H9 (cell line): ENCODE measurements around the gene PRR20G. TPM values are rescaled to one million over a fixed set of nuclear protein-coding genes. Genes with fewer than 3 reads are reported as not detected.

Experiments used
- DNase-seq: peaks from one replicate; pipeline ENCODE4 v3.0.0-alpha.2; 2017
- H2AFZ ChIP-seq: one replicate; pipeline ENCODE4 v1.6.1; 2013; ENCODE audit warnings: mild to moderate bottlenecking, low read length, control low read depth, moderate library complexity
- H2AK5ac ChIP-seq: 2 replicates; pipeline ENCODE4 v1.6.1; 2013; ENCODE audit warnings: low read length, control low read depth, mixed read lengths; ENCODE audit not compliant: insufficient read length
- H2BK120ac ChIP-seq: one replicate; pipeline ENCODE4 v1.6.1; 2013; ENCODE audit warnings: low read depth, mild to moderate bottlenecking, low read length, control low read depth, inconsistent platforms; ENCODE audit not compliant: poor library complexity, severe bottlenecking
- H2BK12ac ChIP-seq: 2 replicates; pipeline ENCODE4 v1.6.1; 2013; ENCODE audit warnings: low read length, control low read depth, mixed read lengths, low read depth; ENCODE audit not compliant: insufficient read length
- H2BK15ac ChIP-seq: 2 replicates; pipeline ENCODE4 v1.6.1; 2013; ENCODE audit warnings: low read depth, low read length, control low read depth
- H2BK20ac ChIP-seq: one replicate; pipeline ENCODE4 v1.6.1; 2013; ENCODE audit warnings: low read depth, mild to moderate bottlenecking, low read length, control low read depth, inconsistent platforms; ENCODE audit not compliant: poor library complexity, severe bottlenecking
- H2BK5ac ChIP-seq: 2 replicates; pipeline ENCODE4 v1.6.1; 2013; ENCODE audit warnings: low read length, control low read depth, mixed read lengths; ENCODE audit not compliant: insufficient read length
- H3K14ac ChIP-seq: 2 replicates; pipeline ENCODE4 v1.6.1; 2013; ENCODE audit warnings: low read length, control low read depth; ENCODE audit not compliant: insufficient read depth
- H3K18ac ChIP-seq: 2 replicates; pipeline ENCODE4 v1.6.1; 2013; ENCODE audit warnings: low read depth, mild to moderate bottlenecking, mixed read lengths, low read length, control low read depth; ENCODE audit not compliant: insufficient read length
- H3K23ac ChIP-seq: 2 replicates; pipeline ENCODE4 v1.6.1; 2013; ENCODE audit warnings: low read length, control low read depth, mixed read lengths, low read depth; ENCODE audit not compliant: insufficient read length
- H3K23me2 ChIP-seq: 2 replicates; pipeline ENCODE4 v1.6.1; 2013; ENCODE audit warnings: low read depth, mild to moderate bottlenecking, mixed read lengths, low read length, control low read depth; ENCODE audit not compliant: insufficient read length, poor library complexity, severe bottlenecking
- H3K27ac ChIP-seq: 2 replicates; pipeline ENCODE4 v1.5.1; 2013; ENCODE audit warnings: low read length, control low read depth, mixed read lengths, low read depth; ENCODE audit not compliant: insufficient read length
- H3K27me3 ChIP-seq: 2 replicates; pipeline ENCODE4 v1.6.1; 2013; ENCODE audit warnings: low read length, control low read depth, inconsistent platforms; ENCODE audit not compliant: insufficient read depth
- H3K4ac ChIP-seq: 2 replicates; pipeline ENCODE4 v1.6.1; 2013; ENCODE audit warnings: low read depth, mild to moderate bottlenecking, control low read depth, inconsistent platforms, low read length, moderate library complexity
- H3K4me1 ChIP-seq: 2 replicates; pipeline ENCODE4 v1.6.1; 2013; ENCODE audit warnings: low read length, control low read depth, inconsistent platforms; ENCODE audit not compliant: insufficient read depth
- H3K4me2 ChIP-seq: 2 replicates; pipeline ENCODE4 v1.6.1; 2013; ENCODE audit warnings: low read length, control low read depth, mixed read lengths; ENCODE audit not compliant: insufficient read length, insufficient read depth
- H3K56ac ChIP-seq: 2 replicates; pipeline ENCODE4 v1.6.1; 2013; ENCODE audit warnings: low read depth, mild to moderate bottlenecking, mixed read lengths, low read length, control low read depth; ENCODE audit not compliant: insufficient read length
- H3K79me1 ChIP-seq: 2 replicates; pipeline ENCODE4 v1.6.1; 2013; ENCODE audit warnings: low read depth, mild to moderate bottlenecking, moderate library complexity, low read length, control low read depth, inconsistent platforms; ENCODE audit not compliant: insufficient read depth, poor library complexity, severe bottlenecking
- H3K79me2 ChIP-seq: 2 replicates; pipeline ENCODE4 v1.6.1; 2013; ENCODE audit warnings: low read length, control low read depth, inconsistent platforms; ENCODE audit not compliant: insufficient read depth
- H3K9ac ChIP-seq: 2 replicates; pipeline ENCODE4 v1.6.1; 2013; ENCODE audit warnings: low read length, control low read depth, mixed read lengths; ENCODE audit not compliant: insufficient read length; ENCODE audit errors: extremely low read depth
- H3K9me3 ChIP-seq: one replicate; pipeline ENCODE4 v1.6.1; 2013; ENCODE audit warnings: low read depth, low read length, inconsistent platforms; ENCODE audit not compliant: control insufficient read depth
- H3T11ph ChIP-seq: one replicate; pipeline ENCODE4 v1.6.1; 2013; ENCODE audit warnings: mild to moderate bottlenecking, low read length, control low read depth, inconsistent platforms
- H4K20me1 ChIP-seq: one replicate; pipeline ENCODE4 v1.6.1; 2013; ENCODE audit not compliant: control insufficient read depth, insufficient read length, insufficient read depth
- H4K5ac ChIP-seq: 2 replicates; pipeline ENCODE4 v1.6.1; 2013; ENCODE audit warnings: low read depth, mild to moderate bottlenecking, mixed read lengths, low read length, control low read depth; ENCODE audit not compliant: insufficient read length
- H4K8ac ChIP-seq: replicated peaks from 2 replicates; pipeline ENCODE4 v1.6.1; 2013; ENCODE audit warnings: low read length, control low read depth, mixed read lengths, low read depth; ENCODE audit not compliant: insufficient read length
- H4K91ac ChIP-seq: 2 replicates; pipeline ENCODE4 v1.6.1; 2013; ENCODE audit warnings: low read depth, mild to moderate bottlenecking, moderate library complexity, mixed read lengths, low read length, control low read depth; ENCODE audit not compliant: insufficient read length
- H3K27ac Mint-ChIP-seq, 3 experiments: 2 replicates in 2 of 3; 3 replicates in 1 of 3; pipeline ENCODE4 v1.8.0; 2020 to 2021; ENCODE audit warnings: mixed read lengths in 3 of 3, mild to moderate bottlenecking in 1 of 3, moderate library complexity in 1 of 3
- H3K27me3 Mint-ChIP-seq: 2 replicates; pipeline ENCODE4 v1.8.0; 2021; ENCODE audit warnings: low read depth, mild to moderate bottlenecking, moderate library complexity, mixed read lengths
- H3K36me3 Mint-ChIP-seq, 3 experiments: 2 replicates in 2 of 3; 3 replicates in 1 of 3; pipeline ENCODE4 v1.8.0; 2020 to 2021; ENCODE audit warnings: low read depth in 3 of 3, mixed read lengths in 3 of 3; ENCODE audit not compliant: insufficient read depth in 1 of 3
- H3K4me1 Mint-ChIP-seq, 2 experiments: 2 replicates each; pipeline ENCODE4 v1.8.0; 2020; ENCODE audit warnings: mixed read lengths in 2 of 2
- H3K4me3 Mint-ChIP-seq, 2 experiments: 2 replicates in 1 of 2; 3 replicates in 1 of 2; pipeline ENCODE4 v1.8.0; 2020 to 2021; ENCODE audit warnings: mild to moderate bottlenecking in 2 of 2, mixed read lengths in 2 of 2, moderate library complexity in 1 of 2
- H3K9me3 Mint-ChIP-seq, 2 experiments: 2 replicates in 1 of 2; 3 replicates in 1 of 2; pipeline ENCODE4 v1.8.0; 2020; ENCODE audit warnings: mild to moderate bottlenecking in 2 of 2, mixed read lengths in 2 of 2, moderate library complexity in 1 of 2
- WGBS: extraction: QIAGEN DNeasy Blood & Tissue Kit; methylation state at CpG from one replicate; pipeline ENCODE4 v1.1.7; 2013; ENCODE audit warnings: missing lambda C conversion rate, low lambda C conversion rate, mixed read lengths; ENCODE audit not compliant: insufficient read length; ENCODE audit errors: extremely low coverage; 5-methylcytosine and 5-hydroxymethylcytosine counted together
- total RNA-seq: library from RNA; stranded (reverse); gene quantifications from 2 replicates; pipeline ENCODE4 v1.2.1, GENCODE V29; 2021
- TF ChIP-seq, protein P1 (sequence below): fragments of 200-600 bp; sonication (generic); conservative IDR thresholded peaks from 3 replicates; pipeline ENCODE4 v1.8.0; 2021; ENCODE audit warnings: antibody characterized with exemption, mild to moderate bottlenecking

The PRR20G gene
- total RNA-seq, 1 experiment from 2014 or later, result 0.35 TPM

DNA sequence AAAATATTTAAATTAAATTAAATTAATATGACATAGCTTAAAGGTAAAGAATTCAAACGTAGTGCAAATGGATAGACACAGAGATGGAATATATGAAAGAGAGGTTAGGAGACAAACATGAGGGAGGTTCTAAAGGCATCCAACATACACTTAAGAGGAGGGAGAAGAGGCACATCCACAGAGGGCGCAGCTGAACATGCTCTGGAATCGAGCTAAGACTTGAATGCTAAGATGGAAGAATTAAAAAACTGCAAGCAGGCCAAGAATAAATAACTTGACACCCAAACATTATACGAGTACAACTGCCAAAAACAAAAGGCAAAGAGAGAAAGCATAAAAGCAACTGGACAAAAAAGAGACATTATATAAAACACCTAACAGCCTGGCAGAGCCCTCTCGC lies 9.1 kb upstream of the PRR20G start:
- no peak overlapping the region for H4K91ac ChIP-seq
- H3K27me3 Mint-ChIP-seq, result peaks cover 32% of the 10 kb centered on the region
- H3K4me1 Mint-ChIP-seq, result no peaks in the 10 kb centered on the region
- H2AFZ ChIP-seq, result no peak overlapping the region
- H3K23me2 ChIP-seq, result no peaks in the 10 kb centered on the region
- no peak overlapping the region for H4K5ac ChIP-seq
- H2BK120ac ChIP-seq, result no peak overlapping the region
- H3K9me3 ChIP-seq, result no peaks in the 10 kb centered on the region
- no peaks in the 10 kb centered on the region for H4K20me1 ChIP-seq
- H3K14ac ChIP-seq, result no peak overlapping the region
- WGBS, result no CpG with 5 or more reads among the region's 5 CpGs
- no peaks in the 10 kb centered on the region; a peak in 1 of 7 replicates for H3K36me3 Mint-ChIP-seq
- no peak overlapping the region for H2BK20ac ChIP-seq
- no peak overlapping the region for H3K4ac ChIP-seq
- H3K27ac Mint-ChIP-seq, result no peak overlapping the region
- H3K4me2 ChIP-seq, result no peak overlapping the region
- no peak overlapping the region for H2BK15ac ChIP-seq
- H3K18ac ChIP-seq, result no peak overlapping the region
- H2AK5ac ChIP-seq, result no peak overlapping the region
- H4K8ac ChIP-seq, result no peak overlapping the region
- H3K79me1 ChIP-seq, result no peaks in the 10 kb centered on the region
- H3T11ph ChIP-seq, result no peak overlapping the region
- no peak overlapping the region for H3K56ac ChIP-seq
- peaks cover under 1 to 9% of the 10 kb centered on the region in 2 experiments; a peak in 3 of 5 replicates for H3K9me3 Mint-ChIP-seq
- no peak for DNase-seq
- H3K4me1 ChIP-seq, result no peaks in the 10 kb centered on the region
- TF ChIP-seq, protein P1, sequence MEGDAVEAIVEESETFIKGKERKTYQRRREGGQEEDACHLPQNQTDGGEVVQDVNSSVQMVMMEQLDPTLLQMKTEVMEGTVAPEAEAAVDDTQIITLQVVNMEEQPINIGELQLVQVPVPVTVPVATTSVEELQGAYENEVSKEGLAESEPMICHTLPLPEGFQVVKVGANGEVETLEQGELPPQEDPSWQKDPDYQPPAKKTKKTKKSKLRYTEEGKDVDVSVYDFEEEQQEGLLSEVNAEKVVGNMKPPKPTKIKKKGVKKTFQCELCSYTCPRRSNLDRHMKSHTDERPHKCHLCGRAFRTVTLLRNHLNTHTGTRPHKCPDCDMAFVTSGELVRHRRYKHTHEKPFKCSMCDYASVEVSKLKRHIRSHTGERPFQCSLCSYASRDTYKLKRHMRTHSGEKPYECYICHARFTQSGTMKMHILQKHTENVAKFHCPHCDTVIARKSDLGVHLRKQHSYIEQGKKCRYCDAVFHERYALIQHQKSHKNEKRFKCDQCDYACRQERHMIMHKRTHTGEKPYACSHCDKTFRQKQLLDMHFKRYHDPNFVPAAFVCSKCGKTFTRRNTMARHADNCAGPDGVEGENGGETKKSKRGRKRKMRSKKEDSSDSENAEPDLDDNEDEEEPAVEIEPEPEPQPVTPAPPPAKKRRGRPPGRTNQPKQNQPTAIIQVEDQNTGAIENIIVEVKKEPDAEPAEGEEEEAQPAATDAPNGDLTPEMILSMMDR, result no peak
- no peak overlapping the region for H3K9ac ChIP-seq
- H3K27ac ChIP-seq, result no peak overlapping the region
- H3K4me3 Mint-ChIP-seq, result no peak overlapping the region
- no peak overlapping the region for H2BK12ac ChIP-seq
- no peaks in the 10 kb centered on the region for H3K79me2 ChIP-seq
- H3K27me3 ChIP-seq, result no peaks in the 10 kb centered on the region
- no peak overlapping the region for H2BK5ac ChIP-seq
- no peak overlapping the region for H3K23ac ChIP-seq
